Pancreas (tissue), 10 donors: Measurements from ENCODE around the gene PLCH2. TPM values are rescaled to one million over a fixed set of nuclear protein-coding genes. Genes with fewer than 3 reads are reported as not detected.

ENCODE experiments used
- ATAC-seq, 4 donors: fragments of 200-7000 bp; cut with Tn5 transposase; one replicate each; pipeline versions ENCODE4 v1.8.0 to v1.9.1; 2020; ENCODE audit warnings: mild to moderate bottlenecking in 4 of 4, moderate library complexity in 4 of 4
- DNase-seq, 6 donors: peaks; one replicate each; pipeline ENCODE4 v3.0.0-alpha.2; 2020
- FAIRE-seq: peaks from 2 replicates; lab custom pipeline; 2012; peaks lifted over from hg19 to GRCh38; lab: Jason Lieb, UNC
- H3K27ac ChIP-seq, 4 donors: fragments of 200-600 bp; sonication (generic); 1 replicate in 3 of 4; 2 replicates in 1 of 4; pipeline versions ENCODE4 v1.5.0 to v1.8.0; 2020
- H3K27me3 ChIP-seq, 4 donors: fragments of 200-600 bp; one replicate each; pipeline ENCODE4 v1.8.0; 2021
- H3K36me3 ChIP-seq, 3 donors: fragments of 200-600 bp; sonication (generic) in 1 of 3; one replicate each; pipeline versions ENCODE4 v1.5.0 to v1.8.0; 2020 to 2021
- H3K4me1 ChIP-seq, 3 donors: fragments of 200-600 bp; one replicate each; pipeline ENCODE4 v1.8.0; 2021
- H3K4me3 ChIP-seq, 4 donors: fragments of 200-600 bp; sonication (generic) in 2 of 4; one replicate each; pipeline versions ENCODE4 v1.5.0 to v1.8.0; 2020 to 2021
- H3K9me3 ChIP-seq, 4 donors: fragments of 200-600 bp; one replicate each; pipeline ENCODE4 v1.8.0; 2021
- CTCF ChIP-seq, 4 donors: fragments of 200-600 bp; sonication (generic) in 3 of 4; IDR thresholded peaks; one replicate each; pipeline versions ENCODE4 v1.5.0 to v1.8.0; 2021; ENCODE audit warnings: antibody characterized with exemption in 4 of 4
- WGBS, 2 donors: extraction: QIAGEN DNeasy Blood & Tissue Kit; methylation state at CpG; one replicate each; pipeline ENCODE4 v1.1.7; 2013; 5-methylcytosine and 5-hydroxymethylcytosine counted together
- intact Hi-C, 3 donors: fragments of 100-400 bp; cut with DNase I; formaldehyde crosslinking; loops; one replicate each; pipeline versions ENCODE4 v1.11.1 to v1.14.2; 2022
- polyA plus RNA-seq, 2 donors: library from polyadenylated mRNA; stranded (reverse); fragments of 200-250 nt; gene quantifications; one replicate each; pipeline ENCODE4 v1.2.3, GENCODE V29; 2013
- total RNA-seq, 6 donors: library from RNA; stranded (reverse); fragmentation: NEBNext Ultra II Directional in 4 of 6; extraction: Animal tissue kit (Norgen Biotek cat#: 25700) in 4 of 6; gene quantifications; one replicate each; pipeline versions ENCODE4 v1.2.1 to v1.2.4, GENCODE V29; 2021 to 2023
- donor health status: healthy with polysubstance abuse.
- donor health status: DM: no; HTN: no; CAD: no; lungs with moderate emphysema.
- donor health status: DM: no; HTN: no; CAD: no.
- donor health status: control.
- donor health status: control.
- donor health status: Bipolar disorder and iron deficiency.
- donor health status: DM: yes; HTN: yes; CAD: no.
- donor health status: DM: no; HTN: no; CAD: no.
- donor health status: DM: no; HTN: no; CAD: no.
- donor health status: DM: yes; HTN: yes; CAD: no.

The PLCH2 gene
- total and polyA plus RNA-seq, 8 donors = 0.79 to 163 (median 3.3) TPM

DNA sequence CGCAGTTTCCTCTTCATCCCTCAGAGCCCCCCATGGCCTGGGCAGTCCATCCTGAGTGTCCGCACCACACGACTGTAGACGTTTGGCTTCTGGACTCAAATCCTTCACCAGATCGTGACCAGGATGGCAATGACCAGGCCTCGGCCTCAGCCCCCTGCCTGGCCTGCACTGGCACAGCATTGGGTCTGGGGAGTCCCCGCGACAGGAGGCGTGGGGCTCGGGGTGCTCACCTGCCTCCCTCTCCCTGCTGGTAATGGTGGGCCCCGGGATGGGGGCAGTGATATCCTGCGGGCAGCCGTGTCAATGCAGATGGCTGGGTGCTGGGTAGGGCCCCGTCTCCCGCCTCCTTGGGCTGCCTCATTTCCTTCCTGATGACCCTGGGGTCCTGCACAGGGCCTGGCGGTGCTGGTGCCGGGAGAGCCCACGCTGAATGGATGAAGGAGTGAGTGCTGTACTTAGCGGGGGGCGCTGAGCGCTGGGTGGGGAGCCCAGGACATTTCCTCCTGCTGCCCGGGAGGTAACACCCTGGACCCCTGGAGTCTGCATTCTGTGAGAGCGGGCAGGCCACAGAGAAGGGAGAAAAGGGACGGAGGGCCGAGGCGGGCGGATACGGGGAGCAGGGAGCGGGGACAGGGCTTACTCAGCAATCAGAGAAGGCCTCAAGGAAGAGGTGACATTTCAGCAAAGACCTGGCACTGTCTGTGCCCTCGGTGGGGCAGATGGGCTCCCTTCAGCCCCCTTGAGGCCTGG lies 78.0 kb downstream of the PLCH2 start:
- Histone ChIP-seq H3K4me3 (no peak overlapping the region), H3K27me3 (no peaks in the 10 kb centered on the region), H3K36me3 (no peaks in the 10 kb centered on the region), H3K27ac (no peak overlapping the region), H3K4me1 (peaks cover 3 to 7% (median 3%) of the 10 kb centered on the region in 3 donors), H3K9me3 (no peaks in the 10 kb centered on the region)
- intact Hi-C loops = no loop called here
- TF ChIP-seq CTCF (IDR thresholded peaks at IDR 0.05) = no peak
- FAIRE-seq (no peak), ATAC-seq (no peak), DNase-seq (peak in 2 of 6 donors; percentile 34 to 64)
- 78 to 82% methylated on average over 27 to 30 of the region's 30 CpGs for WGBS, 2 donors

DNA sequence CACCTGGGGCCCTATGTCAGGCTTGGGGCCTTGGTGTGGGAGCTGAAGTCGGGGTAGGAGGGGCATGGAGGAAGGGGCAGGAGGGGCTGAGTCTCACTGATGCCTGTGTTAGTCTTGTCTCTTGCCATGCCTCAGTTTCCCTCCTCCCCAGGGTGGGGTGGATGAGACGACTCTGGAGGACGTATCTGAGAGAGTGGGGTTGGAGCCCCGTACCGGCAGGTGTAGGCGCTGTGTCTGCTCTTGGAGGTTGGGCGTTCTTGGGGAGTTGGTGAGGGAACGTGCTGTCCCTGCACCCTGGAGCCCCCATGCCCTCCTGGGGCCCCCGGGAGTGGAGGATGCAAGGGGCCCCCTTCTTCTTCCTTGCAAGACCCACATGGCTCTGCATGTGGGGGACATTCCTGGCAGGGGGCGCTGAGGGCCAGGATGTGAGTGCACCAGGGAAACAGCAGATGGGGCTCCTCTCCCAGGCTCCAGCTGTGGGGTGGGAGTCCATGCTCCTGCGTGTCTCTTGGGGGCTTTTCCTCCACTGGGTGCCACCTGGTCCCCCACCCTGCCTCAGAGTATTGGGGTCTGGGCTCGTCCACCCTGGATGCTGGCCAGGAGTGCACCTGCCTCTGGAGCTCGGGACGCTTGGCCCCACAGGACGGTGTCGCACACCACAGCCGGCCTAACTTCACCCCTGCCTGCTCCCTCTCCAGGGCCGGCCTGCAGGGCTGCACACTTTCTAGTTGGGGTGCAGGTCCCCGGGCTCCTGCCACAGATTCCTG lies 78.7 kb downstream of the PLCH2 start:
- Histone ChIP-seq H3K36me3 (no peaks in the 10 kb centered on the region), H3K27ac (peak overlapping the region in 2 of 4 donors; percentile 85), H3K27me3 (no peaks in the 10 kb centered on the region), H3K9me3 (no peaks in the 10 kb centered on the region), H3K4me1 (peaks cover 0 to 4% (median 0%) of the 10 kb centered on the region in 3 donors), H3K4me3 (no peak overlapping the region)
- peak in 1 of 4 donors; percentile 15 for ATAC-seq
- DNase-seq = peak in 3 of 6 donors; percentile 37 to 68 (median 46)
- TF ChIP-seq CTCF (IDR thresholded peaks at IDR 0.05) = no peak
- FAIRE-seq = no peak
- WGBS, 2 donors = 55 to 58% methylated on average over 19 of the region's 19 CpGs
- intact Hi-C loops = no loop called here

Other genes starting within 250 kb of the PLCH2 start
- 10 to 100 TPM; 11.0 to 27.9 (median 16.2) TPM for gene SKI, start 248.0 kb upstream of the PLCH2 start, total RNA-seq
- gene SKI, start 248.0 kb upstream of the PLCH2 start, polyA plus RNA-seq = 10 to 100 TPM in 1 of 2 donors, 1 to 10 TPM in 1; 8.6 to 12.1 TPM
- 1 to 10 TPM; 4.7 to 8.9 (median 5.2) TPM for gene MORN1, start 84.7 kb upstream of the PLCH2 start, total RNA-seq
- 1 to 10 TPM; 5.2 to 9.3 TPM for gene MORN1, start 84.7 kb upstream of the PLCH2 start, polyA plus RNA-seq
- gene RER1, start 84.4 kb upstream of the PLCH2 start, total RNA-seq = 10 to 100 TPM; 58.2 to 84.2 (median 70.9) TPM
- gene RER1, start 84.4 kb upstream of the PLCH2 start, polyA plus RNA-seq = 10 to 100 TPM; 54.8 to 67.6 TPM
- gene PEX10, start 63.7 kb upstream of the PLCH2 start, total RNA-seq = 10 to 100 TPM; 10.1 to 14.8 (median 10.7) TPM
- 10 to 100 TPM; 16.3 to 16.8 TPM for gene PEX10, start 63.7 kb upstream of the PLCH2 start, polyA plus RNA-seq
- gene PANK4, start 50.3 kb downstream of the PLCH2 start, total RNA-seq = 10 to 100 TPM in 2 of 6 donors, 1 to 10 TPM in 4; 9.7 to 17.1 (median 10.0) TPM
- 10 to 100 TPM; 20.7 to 26.4 TPM for gene PANK4, start 50.3 kb downstream of the PLCH2 start, polyA plus RNA-seq
- gene HES5, start 54.0 kb downstream of the PLCH2 start, total RNA-seq = under 1 TPM in 3 of 6 donors, not detected in 3; 0.12 to 0.25 (median 0.19) TPM
- gene HES5, start 54.0 kb downstream of the PLCH2 start, polyA plus RNA-seq = under 1 TPM in 1 of 2 donors, not detected in 1; 0.07 TPM
- gene TNFRSF14, start 80.1 kb downstream of the PLCH2 start, total RNA-seq = 10 to 100 TPM; 10.3 to 37.2 (median 19.0) TPM
- 100 to 1,000 TPM; 120 to 124 TPM for gene TNFRSF14, start 80.1 kb downstream of the PLCH2 start, polyA plus RNA-seq
- gene PRXL2B, start 110.5 kb downstream of the PLCH2 start, total RNA-seq = 10 to 100 TPM in 4 of 6 donors, 1 to 10 TPM in 2; 3.3 to 16.4 (median 10.8) TPM
- 10 to 100 TPM; 12.1 to 13.4 TPM for gene PRXL2B, start 110.5 kb downstream of the PLCH2 start, polyA plus RNA-seq
- 1 to 10 TPM in 5 of 6 donors, under 1 TPM in 1; 0.39 to 3.1 (median 2.2) TPM for gene MMEL1, start 156.7 kb downstream of the PLCH2 start, total RNA-seq
- gene MMEL1, start 156.7 kb downstream of the PLCH2 start, polyA plus RNA-seq = 1 to 10 TPM; 7.6 to 8.7 TPM